GM11168 (cell line): Measurements from ENCODE around the gene KRTAP4-4.
"Not testable (repeated sequence)": the region's sequence is repeated elsewhere in the genome, so short reads cannot be mapped to it uniquely, and the experiment has no call there.

Experiments
- in situ Hi-C: fragments of 300-500 bp; cut with MboI; formaldehyde crosslinking; loops from one replicate; pipeline ENCODE4 v1.12.0; 2022; ENCODE audit warnings: low sequenced_read_pairs; ENCODE audit not compliant: unreplicated experiment

The KRTAP4-4 gene

GRCh38 chr17:41160648-41161047 is at the start of gene KRTAP4-4:
Gene KRTAP4-4 (minus strand): TSS chr17:41160748. CDS start chr17:41160691, 57 bp downstream.
- in situ Hi-C loops = no loop called here

- in situ Hi-C loops = no loop called here
Observed at GRCh38 chr17:41199421-41200078, 39.0 kb upstream of the KRTAP4-4 start.

- in situ Hi-C loops = no loop called here
Observed at GRCh38 chr17:41196068-41196467, 35.5 kb upstream of the KRTAP4-4 start.

- in situ Hi-C loops = no loop called here
Observed at GRCh38 chr17:41190328-41190727, 29.8 kb upstream of the KRTAP4-4 start.

GRCh38 chr17:41189837-41190318 is 29.3 kb upstream of the KRTAP4-4 start, which contains the start of gene KRTAP9-1:
Gene KRTAP9-1 (plus strand): TSS chr17:41189887. CDS start chr17:41189887, 0 bp downstream.
- in situ Hi-C loops = not testable (repeated sequence)

- in situ Hi-C loops = no loop called here
Observed at GRCh38 chr17:41186872-41187271, 26.3 kb upstream of the KRTAP4-4 start.

GRCh38 chr17:41185001-41185400 is 24.5 kb upstream of the KRTAP4-4 start:
- in situ Hi-C loops = no loop called here

- in situ Hi-C loops = no loop called here
Observed at GRCh38 chr17:41184480-41184961, 24.0 kb upstream of the KRTAP4-4 start, which contains the start of gene KRTAP4-1. Gene KRTAP4-1 (minus strand): TSS chr17:41184911. CDS start chr17:41184854, 57 bp downstream.

GRCh38 chr17:41178843-41179616 is 18.5 kb upstream of the KRTAP4-4 start:
- in situ Hi-C loops = no loop called here

GRCh38 chr17:41178341-41178740 is 17.8 kb upstream of the KRTAP4-4 start:
- in situ Hi-C loops = no loop called here

GRCh38 chr17:41177727-41178271 is 17.3 kb upstream of the KRTAP4-4 start, which contains the start of gene KRTAP4-2:
Gene KRTAP4-2 (minus strand): TSS chr17:41178221. CDS start chr17:41178164, 57 bp downstream.
- in situ Hi-C loops = no loop called here

GRCh38 chr17:41176744-41177387 is 16.3 kb upstream of the KRTAP4-4 start:
- in situ Hi-C loops = no loop called here

- in situ Hi-C loops = no loop called here
Observed at GRCh38 chr17:41171886-41172285, 11.3 kb upstream of the KRTAP4-4 start.

GRCh38 chr17:41168121-41168520 is 7.6 kb upstream of the KRTAP4-4 start, which contains the start of gene KRTAP4-3:
Gene KRTAP4-3 (minus strand): TSS chr17:41168221. CDS start chr17:41168172, 49 bp downstream.
- in situ Hi-C loops = no loop called here

GRCh38 chr17:41167561-41167960 is 7.0 kb upstream of the KRTAP4-4 start:
- in situ Hi-C loops = no loop called here

GRCh38 chr17:41163828-41164227 is 3.3 kb upstream of the KRTAP4-4 start:
- in situ Hi-C loops = no loop called here

- in situ Hi-C loops = not testable (repeated sequence)
Observed at GRCh38 chr17:41160190-41160589, 358 bp downstream of the KRTAP4-4 start.

- in situ Hi-C loops = no loop called here
Observed at GRCh38 chr17:41153856-41154255, 6.7 kb downstream of the KRTAP4-4 start.

- in situ Hi-C loops = no loop called here
Observed at GRCh38 chr17:41151525-41151924, 9.0 kb downstream of the KRTAP4-4 start.

GRCh38 chr17:41150026-41150425 is 10.5 kb downstream of the KRTAP4-4 start:
- in situ Hi-C loops = no loop called here
